ENCODE measurements around the gene ST3GAL3.

ST3GAL3 gene

GRCh38 chr1:43824795-43825194, 117.5 kb downstream of the ST3GAL3 start:
- DNase-seq = no peak
- Histone ChIP-seq H3K4me2 (ENCODE audit: low read length) (no peak overlapping the region), H3K18ac (ENCODE audit: low read length) (no peak overlapping the region), H4K8ac (ENCODE audit: low read depth, low read length) (no peak overlapping the region), H3K4me3 (ENCODE audit: low read length) (no peak overlapping the region), H3K27me3 (ENCODE audit: insufficient read depth, low read length, poor library complexity) (no peaks in the 10 kb centered on the region), H2BK15ac (replicated peaks; ENCODE audit: low read depth) (no peak overlapping the region), H2BK5ac (ENCODE audit: low read length) (no peak overlapping the region), H3K79me1 (ENCODE audit: low read length) (no peaks in the 10 kb centered on the region), H3K23ac (ENCODE audit: low read length) (no peak overlapping the region), H3K9ac (ENCODE audit: low read length) (no peak overlapping the region), H3K56ac (ENCODE audit: low read length) (no peak overlapping the region), H3K36me3 (ENCODE audit: control insufficient read depth, insufficient read depth, low read length) (no peaks in the 10 kb centered on the region), H3K4ac (ENCODE audit: low read depth, low read length) (no peak overlapping the region), H4K5ac (ENCODE audit: low read length) (no peak overlapping the region), H2BK120ac (ENCODE audit: low read depth, low read length) (no peak overlapping the region), H3K27ac (ENCODE audit: low read depth, low read length) (no peak overlapping the region), H2AK5ac (ENCODE audit: low read length) (no peak overlapping the region), H3K79me2 (ENCODE audit: control insufficient read depth, insufficient read depth, low read length) (no peaks in the 10 kb centered on the region), H3K4me1 (ENCODE audit: control insufficient read depth, low read depth, low read length) (no peaks in the 10 kb centered on the region)
- WGBS (ENCODE audit: extremely low coverage, insufficient coverage, low lambda C conversion rate) = no CpG with 5 or more reads among the region's 1 CpG

GRCh38 chr1:43828574-43828973, 121.2 kb downstream of the ST3GAL3 start:
- H2BK120ac ChIP-seq (ENCODE audit: low read depth, low read length) = no peak overlapping the region
- H2BK5ac ChIP-seq (ENCODE audit: low read length) = no peak overlapping the region
- H3K79me2 ChIP-seq (ENCODE audit: control insufficient read depth, insufficient read depth, low read length) = no peaks in the 10 kb centered on the region
- no peak overlapping the region for H2BK15ac ChIP-seq (replicated peaks; ENCODE audit: low read depth)
- no peaks in the 10 kb centered on the region for H3K27me3 ChIP-seq (ENCODE audit: insufficient read depth, low read length, poor library complexity)
- no peak overlapping the region for H3K27ac ChIP-seq (ENCODE audit: low read depth, low read length)
- no peaks in the 10 kb centered on the region for H3K79me1 ChIP-seq (ENCODE audit: low read length)
- no peak overlapping the region for H3K4ac ChIP-seq (ENCODE audit: low read depth, low read length)
- H4K8ac ChIP-seq (ENCODE audit: low read depth, low read length) = no peak overlapping the region
- no peak for DNase-seq
- H4K5ac ChIP-seq (ENCODE audit: low read length) = no peak overlapping the region
- no peak overlapping the region for H3K56ac ChIP-seq (ENCODE audit: low read length)
- H3K18ac ChIP-seq (ENCODE audit: low read length) = no peak overlapping the region
- H3K23ac ChIP-seq (ENCODE audit: low read length) = no peak overlapping the region
- H3K4me3 ChIP-seq (ENCODE audit: low read length) = no peak overlapping the region
- no CpG with 5 or more reads among the region's 1 CpG for WGBS (ENCODE audit: extremely low coverage, insufficient coverage, low lambda C conversion rate)
- no peaks in the 10 kb centered on the region for H3K4me1 ChIP-seq (ENCODE audit: control insufficient read depth, low read depth, low read length)
- H2AK5ac ChIP-seq (ENCODE audit: low read length) = no peak overlapping the region
- no peaks in the 10 kb centered on the region for H3K36me3 ChIP-seq (ENCODE audit: control insufficient read depth, insufficient read depth, low read length)
- H3K4me2 ChIP-seq (ENCODE audit: low read length) = no peak overlapping the region
- no peak overlapping the region for H3K9ac ChIP-seq (ENCODE audit: low read length)

- no peak overlapping the region for H3K9ac ChIP-seq (ENCODE audit: low read length)
- no peak overlapping the region for H2AK5ac ChIP-seq (ENCODE audit: low read length)
- no peaks in the 10 kb centered on the region for H3K36me3 ChIP-seq (ENCODE audit: control insufficient read depth, insufficient read depth, low read length)
- no peaks in the 10 kb centered on the region for H3K4me1 ChIP-seq (ENCODE audit: control insufficient read depth, low read depth, low read length)
- no peak overlapping the region for H3K4me2 ChIP-seq (ENCODE audit: low read length)
- H3K79me1 ChIP-seq (ENCODE audit: low read length) = no peaks in the 10 kb centered on the region
- no peaks in the 10 kb centered on the region for H3K79me2 ChIP-seq (ENCODE audit: control insufficient read depth, insufficient read depth, low read length)
- no peak overlapping the region for H3K56ac ChIP-seq (ENCODE audit: low read length)
- H3K27ac ChIP-seq (ENCODE audit: low read depth, low read length) = no peak overlapping the region
- H4K5ac ChIP-seq (ENCODE audit: low read length) = no peak overlapping the region
- no peak overlapping the region for H3K4me3 ChIP-seq (ENCODE audit: low read length)
- no peak overlapping the region for H3K4ac ChIP-seq (ENCODE audit: low read depth, low read length)
- DNase-seq = no peak
- no peaks in the 10 kb centered on the region for H3K27me3 ChIP-seq (ENCODE audit: insufficient read depth, low read length, poor library complexity)
- H2BK120ac ChIP-seq (ENCODE audit: low read depth, low read length) = no peak overlapping the region
- no peak overlapping the region for H3K23ac ChIP-seq (ENCODE audit: low read length)
- no peak overlapping the region for H2BK15ac ChIP-seq (replicated peaks; ENCODE audit: low read depth)
- no peak overlapping the region for H4K8ac ChIP-seq (ENCODE audit: low read depth, low read length)
- no peak overlapping the region for H2BK5ac ChIP-seq (ENCODE audit: low read length)
- H3K18ac ChIP-seq (ENCODE audit: low read length) = no peak overlapping the region
Measured at GRCh38 chr1:43830802-43831201, 123.5 kb downstream of the ST3GAL3 start.

GRCh38 chr1:43831851-43832250, 124.5 kb downstream of the ST3GAL3 start:
- Histone ChIP-seq H2AK5ac (ENCODE audit: low read length) (no peak overlapping the region), H3K56ac (ENCODE audit: low read length) (no peak overlapping the region), H4K8ac (ENCODE audit: low read depth, low read length) (no peak overlapping the region), H3K27me3 (ENCODE audit: insufficient read depth, low read length, poor library complexity) (no peaks in the 10 kb centered on the region), H3K23ac (ENCODE audit: low read length) (no peak overlapping the region), H3K4me2 (ENCODE audit: low read length) (no peak overlapping the region), H3K9ac (ENCODE audit: low read length) (no peak overlapping the region), H2BK5ac (ENCODE audit: low read length) (no peak overlapping the region), H3K27ac (ENCODE audit: low read depth, low read length) (no peak overlapping the region), H3K4me3 (ENCODE audit: low read length) (no peak overlapping the region), H3K4me1 (ENCODE audit: control insufficient read depth, low read depth, low read length) (no peaks in the 10 kb centered on the region), H2BK120ac (ENCODE audit: low read depth, low read length) (no peak overlapping the region), H3K79me1 (ENCODE audit: low read length) (no peaks in the 10 kb centered on the region), H2BK15ac (replicated peaks; ENCODE audit: low read depth) (no peak overlapping the region), H3K18ac (ENCODE audit: low read length) (no peak overlapping the region), H3K4ac (ENCODE audit: low read depth, low read length) (no peak overlapping the region), H4K5ac (ENCODE audit: low read length) (no peak overlapping the region), H3K36me3 (ENCODE audit: control insufficient read depth, insufficient read depth, low read length) (no peaks in the 10 kb centered on the region), H3K79me2 (ENCODE audit: control insufficient read depth, insufficient read depth, low read length) (no peaks in the 10 kb centered on the region)
- DNase-seq = no peak
- no CpG with 5 or more reads among the region's 2 CpGs for WGBS (ENCODE audit: extremely low coverage, insufficient coverage, low lambda C conversion rate)

- Histone ChIP-seq H3K4me1 (ENCODE audit: control insufficient read depth, low read depth, low read length) (no peaks in the 10 kb centered on the region), H3K79me2 (ENCODE audit: control insufficient read depth, insufficient read depth, low read length) (no peaks in the 10 kb centered on the region), H3K23ac (ENCODE audit: low read length) (no peak overlapping the region), H3K18ac (ENCODE audit: low read length) (no peak overlapping the region), H2AK5ac (ENCODE audit: low read length) (no peak overlapping the region), H3K27me3 (ENCODE audit: insufficient read depth, low read length, poor library complexity) (no peaks in the 10 kb centered on the region), H2BK120ac (ENCODE audit: low read depth, low read length) (no peak overlapping the region), H3K4me3 (ENCODE audit: low read length) (no peak overlapping the region), H4K5ac (ENCODE audit: low read length) (no peak overlapping the region), H3K9ac (ENCODE audit: low read length) (no peak overlapping the region), H3K4ac (ENCODE audit: low read depth, low read length) (no peak overlapping the region), H3K36me3 (ENCODE audit: control insufficient read depth, insufficient read depth, low read length) (no peaks in the 10 kb centered on the region), H4K8ac (ENCODE audit: low read depth, low read length) (no peak overlapping the region), H3K56ac (ENCODE audit: low read length) (no peak overlapping the region), H2BK5ac (ENCODE audit: low read length) (no peak overlapping the region), H3K79me1 (ENCODE audit: low read length) (no peaks in the 10 kb centered on the region), H2BK15ac (replicated peaks; ENCODE audit: low read depth) (no peak overlapping the region), H3K27ac (ENCODE audit: low read depth, low read length) (no peak overlapping the region), H3K4me2 (ENCODE audit: low read length) (no peak overlapping the region)
- DNase-seq = no peak
- no CpG with 5 or more reads among the region's 3 CpGs for WGBS (ENCODE audit: extremely low coverage, insufficient coverage, low lambda C conversion rate)
Measured at GRCh38 chr1:43832255-43832654, 124.9 kb downstream of the ST3GAL3 start.

- Histone ChIP-seq H3K23ac (ENCODE audit: low read length) (no peak overlapping the region), H3K27me3 (ENCODE audit: insufficient read depth, low read length, poor library complexity) (no peaks in the 10 kb centered on the region), H2BK120ac (ENCODE audit: low read depth, low read length) (no peak overlapping the region), H4K8ac (ENCODE audit: low read depth, low read length) (no peak overlapping the region), H2BK15ac (replicated peaks; ENCODE audit: low read depth) (no peak overlapping the region), H3K36me3 (ENCODE audit: control insufficient read depth, insufficient read depth, low read length) (no peaks in the 10 kb centered on the region), H3K18ac (ENCODE audit: low read length) (no peak overlapping the region), H3K79me1 (ENCODE audit: low read length) (no peaks in the 10 kb centered on the region), H3K27ac (ENCODE audit: low read depth, low read length) (no peak overlapping the region), H2AK5ac (ENCODE audit: low read length) (no peak overlapping the region), H3K4me2 (ENCODE audit: low read length) (no peak overlapping the region), H3K56ac (ENCODE audit: low read length) (no peak overlapping the region), H3K4me1 (ENCODE audit: control insufficient read depth, low read depth, low read length) (no peaks in the 10 kb centered on the region), H4K5ac (ENCODE audit: low read length) (no peak overlapping the region), H3K79me2 (ENCODE audit: control insufficient read depth, insufficient read depth, low read length) (no peaks in the 10 kb centered on the region), H2BK5ac (ENCODE audit: low read length) (no peak overlapping the region), H3K4ac (ENCODE audit: low read depth, low read length) (no peak overlapping the region), H3K4me3 (ENCODE audit: low read length) (no peak overlapping the region), H3K9ac (ENCODE audit: low read length) (no peak overlapping the region)
- no CpG with 5 or more reads among the region's 1 CpG for WGBS (ENCODE audit: extremely low coverage, insufficient coverage, low lambda C conversion rate)
- no peak for DNase-seq
Measured at GRCh38 chr1:43832998-43833397, 125.7 kb downstream of the ST3GAL3 start.
